ENCODE measurements around the gene ITGB8. TPM values are rescaled to one million over a fixed set of nuclear protein-coding genes. Genes with fewer than 3 reads are reported as not detected.

The ITGB8 gene
- total RNA-seq, 1 experiment from 2014 or later, result 183 TPM

DNA sequence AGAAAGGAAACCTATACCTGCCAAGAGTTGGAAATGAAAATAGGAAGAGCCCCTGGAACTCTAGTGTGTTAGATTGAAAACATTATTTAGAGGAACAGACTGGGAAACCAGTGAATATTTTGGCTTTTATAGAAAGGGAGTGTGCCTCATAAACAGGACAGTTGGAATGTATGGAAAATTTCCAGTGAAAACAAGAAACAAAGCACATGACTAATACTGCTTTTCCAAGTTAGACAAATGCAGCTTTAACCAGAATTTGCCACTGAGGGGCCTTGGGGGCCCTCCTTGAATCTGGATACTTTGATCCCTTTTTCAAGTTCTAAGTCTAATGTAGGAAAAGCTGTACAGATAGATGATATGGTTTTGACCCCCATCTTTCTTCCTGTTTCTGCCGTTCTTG lies 21.2 kb downstream of the ITGB8 start:
- peaks cover 53% of the 10 kb centered on the region for H3K4me1 Mint-ChIP-seq (ENCODE audit: low read depth, unreplicated experiment)
- H3K4me3 Mint-ChIP-seq (ENCODE audit: low read depth, unreplicated experiment), result peak overlapping the region; percentile 60
- H3K27ac Mint-ChIP-seq (ENCODE audit: unreplicated experiment), result peak overlapping the region; percentile 97
- DNase-seq, result no peak
- BruUV-seq (replicated peaks), result no TSS peak
- intact Hi-C loops (cut with micrococcal nuclease; ENCODE audit: unreplicated experiment), result loop anchor here (1.0 kb wide), 1 partner anchor 9 kb away; no protein-coding TSS in a partner anchor
- no peaks in the 10 kb centered on the region for H3K27me3 Mint-ChIP-seq (ENCODE audit: unreplicated experiment)
- peaks cover 3% of the 10 kb centered on the region for H3K9me3 Mint-ChIP-seq (ENCODE audit: low read depth, unreplicated experiment)
- TF ChIP-seq, protein P1, sequence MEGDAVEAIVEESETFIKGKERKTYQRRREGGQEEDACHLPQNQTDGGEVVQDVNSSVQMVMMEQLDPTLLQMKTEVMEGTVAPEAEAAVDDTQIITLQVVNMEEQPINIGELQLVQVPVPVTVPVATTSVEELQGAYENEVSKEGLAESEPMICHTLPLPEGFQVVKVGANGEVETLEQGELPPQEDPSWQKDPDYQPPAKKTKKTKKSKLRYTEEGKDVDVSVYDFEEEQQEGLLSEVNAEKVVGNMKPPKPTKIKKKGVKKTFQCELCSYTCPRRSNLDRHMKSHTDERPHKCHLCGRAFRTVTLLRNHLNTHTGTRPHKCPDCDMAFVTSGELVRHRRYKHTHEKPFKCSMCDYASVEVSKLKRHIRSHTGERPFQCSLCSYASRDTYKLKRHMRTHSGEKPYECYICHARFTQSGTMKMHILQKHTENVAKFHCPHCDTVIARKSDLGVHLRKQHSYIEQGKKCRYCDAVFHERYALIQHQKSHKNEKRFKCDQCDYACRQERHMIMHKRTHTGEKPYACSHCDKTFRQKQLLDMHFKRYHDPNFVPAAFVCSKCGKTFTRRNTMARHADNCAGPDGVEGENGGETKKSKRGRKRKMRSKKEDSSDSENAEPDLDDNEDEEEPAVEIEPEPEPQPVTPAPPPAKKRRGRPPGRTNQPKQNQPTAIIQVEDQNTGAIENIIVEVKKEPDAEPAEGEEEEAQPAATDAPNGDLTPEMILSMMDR (IDR thresholded peaks at IDR 0.05; ENCODE audit: unreplicated experiment), result no peak
- CTCF ChIA-PET, result interaction anchor here (1.5 kb wide), 1 partner anchor 598 kb away, joined by 3 read pairs; no protein-coding TSS in a partner anchor
- peaks cover 71% of the 10 kb centered on the region for H3K36me3 Mint-ChIP-seq (ENCODE audit: insufficient read depth, unreplicated experiment)

DNA sequence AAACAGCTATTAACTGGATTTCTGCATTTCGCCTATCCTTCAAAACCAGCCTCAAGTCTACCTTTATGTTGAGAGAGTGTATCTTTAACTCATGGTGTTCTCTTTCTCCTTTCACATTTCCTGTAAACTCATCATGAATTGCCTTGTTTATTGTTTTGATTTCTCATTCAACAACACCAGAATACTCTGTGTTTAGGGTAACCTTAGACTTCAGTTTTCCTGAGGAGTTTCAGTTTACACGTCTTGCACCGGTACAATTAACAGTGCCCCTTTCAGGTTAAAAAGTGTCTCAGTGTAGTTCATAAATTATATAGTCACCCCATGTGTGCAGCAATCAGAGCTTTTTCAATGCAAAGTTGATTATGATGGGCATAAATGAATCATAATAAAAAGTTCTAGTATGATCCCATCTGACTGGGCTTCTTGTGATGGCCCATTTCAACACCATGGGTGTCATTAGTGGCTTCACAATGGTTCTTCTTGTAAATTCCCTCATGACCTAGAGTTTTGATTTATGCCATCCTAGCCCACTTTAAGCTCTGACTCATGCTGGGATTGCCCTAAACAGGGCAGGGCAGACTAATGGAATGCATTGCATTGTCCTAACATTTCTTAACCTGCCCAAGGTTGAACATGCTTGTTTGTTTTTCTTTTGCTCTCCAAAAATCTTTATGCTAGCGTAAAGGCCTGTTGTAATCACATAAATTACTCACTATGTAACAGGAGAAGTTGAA lies 22.0 kb downstream of the ITGB8 start:
- Mint-ChIP-seq H3K27me3 (ENCODE audit: unreplicated experiment) (no peaks in the 10 kb centered on the region), H3K4me3 (ENCODE audit: low read depth, unreplicated experiment) (peak overlapping the region; percentile 60), H3K36me3 (ENCODE audit: insufficient read depth, unreplicated experiment) (peaks cover 64% of the 10 kb centered on the region), H3K9me3 (ENCODE audit: low read depth, unreplicated experiment) (no peaks in the 10 kb centered on the region), H3K4me1 (ENCODE audit: low read depth, unreplicated experiment) (peaks cover 53% of the 10 kb centered on the region), H3K27ac (ENCODE audit: unreplicated experiment) (peak overlapping the region; percentile 97)
- DNase-seq, result peak; percentile 77
- intact Hi-C loops (cut with micrococcal nuclease; ENCODE audit: unreplicated experiment), result no loop called here
- TF ChIP-seq, protein P1 (IDR thresholded peaks at IDR 0.05; ENCODE audit: unreplicated experiment), result no peak
- no TSS peak for BruUV-seq (replicated peaks)
- CTCF ChIA-PET, result interaction anchor here (0.7 to 1.5 kb wide), 7 partner anchors 23 to 643 kb away, joined by 3 to 6 read pairs (median 3); partner anchors contain the start of genes ITGB8 and POLR1F

DNA sequence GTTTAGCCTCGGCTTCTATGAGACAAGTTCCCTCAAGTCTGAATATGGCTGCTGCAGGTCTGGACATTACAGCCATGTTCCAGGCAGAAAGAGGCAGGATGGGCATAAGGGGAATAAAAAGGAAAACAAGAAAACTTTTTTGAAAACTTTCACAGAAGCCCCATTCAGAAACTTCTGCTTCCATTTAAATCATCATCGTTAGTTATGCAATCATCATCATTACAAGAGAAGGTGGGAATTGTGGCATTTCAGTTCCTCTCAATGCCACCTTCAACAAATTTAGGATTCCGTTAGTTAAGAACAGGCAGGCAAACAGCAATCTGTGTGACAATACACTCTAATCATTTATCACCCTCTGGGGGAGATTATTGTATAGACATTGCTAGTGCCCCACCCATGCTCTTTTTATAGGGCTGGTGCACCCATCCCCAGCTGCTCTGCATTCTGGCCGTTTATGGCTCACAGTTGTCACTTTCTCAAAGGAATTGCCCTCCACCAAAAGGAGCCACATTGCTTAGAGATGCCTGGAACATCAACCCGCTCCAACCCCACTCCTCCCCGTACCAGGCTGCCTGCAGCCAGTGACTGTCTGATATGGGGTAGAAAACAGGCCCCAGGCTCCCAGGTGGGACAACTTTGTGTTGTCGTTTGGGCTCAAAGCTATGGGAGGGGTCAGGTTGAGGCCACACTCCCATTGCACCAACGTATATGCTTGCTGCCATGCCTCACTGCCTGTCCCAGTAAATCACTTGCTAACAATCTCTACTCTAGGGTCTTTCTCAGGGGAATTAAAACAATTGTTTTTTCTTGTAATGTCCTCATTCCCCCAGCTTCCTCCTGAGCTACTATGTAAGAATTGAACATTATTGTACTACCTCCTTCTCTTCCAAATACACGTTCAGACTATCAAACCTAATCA lies 24.2 kb downstream of the ITGB8 start:
- intact Hi-C loops (cut with micrococcal nuclease; ENCODE audit: unreplicated experiment), result no loop called here
- Mint-ChIP-seq H3K4me3 (ENCODE audit: low read depth, unreplicated experiment) (no peak overlapping the region), H3K9me3 (ENCODE audit: low read depth, unreplicated experiment) (no peaks in the 10 kb centered on the region), H3K27ac (ENCODE audit: unreplicated experiment) (peak overlapping the region; percentile 81), H3K4me1 (ENCODE audit: low read depth, unreplicated experiment) (peaks cover 73% of the 10 kb centered on the region), H3K36me3 (ENCODE audit: insufficient read depth, unreplicated experiment) (peaks cover 70% of the 10 kb centered on the region), H3K27me3 (ENCODE audit: unreplicated experiment) (no peaks in the 10 kb centered on the region)
- TF ChIP-seq, protein P1 (IDR thresholded peaks at IDR 0.05; ENCODE audit: unreplicated experiment), result no peak
- CTCF ChIA-PET, result no interaction called here
- DNase-seq, result no peak
- BruUV-seq (replicated peaks), result no TSS peak

- no TSS peak for BruUV-seq (replicated peaks)
- Mint-ChIP-seq H3K9me3 (ENCODE audit: low read depth, unreplicated experiment) (no peaks in the 10 kb centered on the region), H3K27ac (ENCODE audit: unreplicated experiment) (peak overlapping the region; percentile 25), H3K4me1 (ENCODE audit: low read depth, unreplicated experiment) (peaks cover 74% of the 10 kb centered on the region), H3K4me3 (ENCODE audit: low read depth, unreplicated experiment) (no peak overlapping the region), H3K27me3 (ENCODE audit: unreplicated experiment) (no peaks in the 10 kb centered on the region), H3K36me3 (ENCODE audit: insufficient read depth, unreplicated experiment) (peaks cover 66% of the 10 kb centered on the region)
- CTCF ChIA-PET, result no interaction called here
- TF ChIP-seq, protein P1 (IDR thresholded peaks at IDR 0.05; ENCODE audit: unreplicated experiment), result no peak
- intact Hi-C loops (cut with micrococcal nuclease; ENCODE audit: unreplicated experiment), result no loop called here
- DNase-seq, result no peak
Observed at GRCh38 chr7:20358106-20358505, 27.4 kb downstream of the ITGB8 start.
